HEK293T (cell line): Measurements from ENCODE around the gene KPNA3.

Experiments used
- CTCF ChIA-PET: fragments of 350-600 bp; formaldehyde crosslinking; extraction: SDS; loops from one replicate; lab custom pipeline; 2021; ENCODE audit warnings: antibody characterized with exemption, inconsistent platforms; lab: Yijun Ruan, JAX
- POLR2A ChIA-PET: fragments of 350-600 bp; formaldehyde crosslinking; extraction: SDS; loops from one replicate; lab custom pipeline; 2020; ENCODE audit warnings: antibody characterized with exemption, inconsistent platforms; lab: Yijun Ruan, JAX
- DNase-seq: peaks from one replicate; pipeline ENCODE4 v3.0.0; 2012; ENCODE audit warnings: mixed read lengths; ENCODE audit errors: extremely low spot score
- ARNT ChIP-seq: fragments of 450-650 bp; IDR thresholded peaks from 2 replicates; pipeline ENCODE4 v1.6.1; 2017; ENCODE audit warnings: mild to moderate bottlenecking
- BHLHE40 ChIP-seq: fragments of 450-650 bp; IDR thresholded peaks from 2 replicates; pipeline ENCODE4 v1.6.1; 2016; ENCODE audit warnings: mild to moderate bottlenecking, moderate library complexity, borderline replicate concordance
- CTBP1 ChIP-seq: fragments of 450-650 bp; IDR thresholded peaks from 2 replicates; pipeline ENCODE4 v1.6.1; 2016; ENCODE audit warnings: borderline replicate concordance
- ELF4 ChIP-seq: fragments of 450-650 bp; IDR thresholded peaks from 2 replicates; pipeline ENCODE4 v1.6.1; 2017; ENCODE audit warnings: antibody characterized with exemption
- FOXA1 ChIP-seq: fragments of 450-650 bp; IDR thresholded peaks from 2 replicates; pipeline ENCODE4 v1.6.1; 2016; ENCODE audit warnings: mild to moderate bottlenecking
- FOXK2 ChIP-seq: fragments of 450-650 bp; IDR thresholded peaks from 2 replicates; pipeline ENCODE4 v1.6.1; 2016; ENCODE audit warnings: mild to moderate bottlenecking
- FOXM1 ChIP-seq: fragments of 450-650 bp; IDR thresholded peaks from 2 replicates; pipeline ENCODE4 v1.6.1; 2017; ENCODE audit warnings: mild to moderate bottlenecking, borderline replicate concordance
- HDGF ChIP-seq: fragments of 450-650 bp; IDR thresholded peaks from 2 replicates; pipeline ENCODE4 v1.6.1; 2017; ENCODE audit warnings: antibody characterized with exemption, borderline replicate concordance
- L3MBTL2 ChIP-seq: fragments of 450-650 bp; conservative IDR thresholded peaks from 2 replicates; pipeline ENCODE4 v1.6.1; 2016; ENCODE audit warnings: mild to moderate bottlenecking
- LEF1 ChIP-seq: fragments of 450-650 bp; IDR thresholded peaks from 2 replicates; pipeline ENCODE4 v1.6.1; 2017; ENCODE audit warnings: mild to moderate bottlenecking, borderline replicate concordance
- NFRKB ChIP-seq: fragments of 450-650 bp; IDR thresholded peaks from 2 replicates; pipeline ENCODE4 v1.6.1; 2016; ENCODE audit warnings: mild to moderate bottlenecking, moderate library complexity
- SP1 ChIP-seq: fragments of 450-650 bp; IDR thresholded peaks from 2 replicates; pipeline ENCODE4 v1.6.1; 2017
- SUZ12 ChIP-seq: fragments of 450-650 bp; IDR thresholded peaks from 2 replicates; pipeline ENCODE4 v1.6.1; 2016; ENCODE audit warnings: mild to moderate bottlenecking
- TARDBP ChIP-seq: fragments of 450-650 bp; IDR thresholded peaks from 2 replicates; pipeline ENCODE4 v1.6.1; 2016
- ZNF384 ChIP-seq: fragments of 450-650 bp; IDR thresholded peaks from 2 replicates; pipeline ENCODE4 v1.6.1; 2016
- TF ChIP-seq, protein P1 (sequence below): fragments of 450-650 bp; IDR thresholded peaks from 2 replicates; pipeline ENCODE4 v1.6.1; 2016

The KPNA3 gene

DNA sequence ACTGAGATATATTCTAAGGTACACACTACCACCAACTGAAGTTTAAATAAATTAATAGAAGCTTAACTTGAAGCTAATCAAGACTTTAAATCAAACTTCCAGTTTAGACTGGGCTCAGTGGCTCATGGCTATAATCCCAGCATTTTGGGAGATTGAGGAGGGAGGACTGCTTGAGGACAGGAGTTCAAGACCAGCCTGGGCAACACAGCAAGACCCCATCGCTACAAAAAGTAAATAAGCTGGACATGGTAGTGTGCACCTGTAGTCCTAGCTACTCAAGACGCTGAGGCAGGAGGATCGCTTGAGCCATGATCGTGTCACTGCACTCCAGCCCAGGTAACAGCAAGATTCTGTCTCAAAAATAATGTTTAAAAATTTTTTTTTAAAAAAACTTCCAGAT lies 8.6 kb downstream of the KPNA3 start:
- no peak for DNase-seq
- ChIA-PET CTCF (no interaction called here), POLR2A (interaction anchor here (1.6 kb wide), 1 partner anchor 9 kb away, joined by 6 read pairs; the partner anchor contains the start of gene KPNA3)
- TF ChIP-seq ELF4 (no peak), FOXM1 (no peak), HDGF (no peak), LEF1 (no peak), SUZ12 (no peak)

DNA sequence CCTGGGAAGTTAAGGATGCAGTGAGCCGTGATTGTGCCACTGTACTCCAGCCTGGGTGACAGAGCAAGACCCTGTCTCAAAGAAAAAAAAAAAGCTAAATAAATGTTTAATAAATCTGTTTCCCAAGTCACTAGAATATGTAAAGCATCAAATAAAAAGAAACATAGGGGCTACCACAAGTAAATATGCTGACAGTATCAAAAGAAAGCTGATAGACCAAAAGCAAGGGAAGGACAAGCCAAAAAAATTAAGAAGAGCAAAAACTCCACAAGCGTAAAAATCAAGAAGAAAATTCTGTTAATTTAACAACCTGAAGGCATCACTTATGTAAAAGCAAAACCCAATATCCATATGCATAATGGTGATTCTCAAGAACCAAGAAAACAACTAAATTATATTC lies 9.7 kb downstream of the KPNA3 start:
- POLR2A ChIA-PET: interaction anchor here (1.6 kb wide), 1 partner anchor 10 kb away, joined by 6 read pairs; the partner anchor contains the start of gene KPNA3
- CTCF ChIA-PET: no interaction called here
- DNase-seq: no peak
- TF ChIP-seq L3MBTL2: no peak
- TF ChIP-seq SUZ12: no peak
- no peak for TF ChIP-seq ELF4
- TF ChIP-seq CTBP1: no peak
- TF ChIP-seq ARNT: no peak
- no peak for TF ChIP-seq BHLHE40
- no peak for TF ChIP-seq ZNF384
- TF ChIP-seq NFRKB: no peak
- no peak for TF ChIP-seq FOXA1
- no peak for TF ChIP-seq SP1
- TF ChIP-seq LEF1: no peak
- no peak for TF ChIP-seq HDGF

DNA sequence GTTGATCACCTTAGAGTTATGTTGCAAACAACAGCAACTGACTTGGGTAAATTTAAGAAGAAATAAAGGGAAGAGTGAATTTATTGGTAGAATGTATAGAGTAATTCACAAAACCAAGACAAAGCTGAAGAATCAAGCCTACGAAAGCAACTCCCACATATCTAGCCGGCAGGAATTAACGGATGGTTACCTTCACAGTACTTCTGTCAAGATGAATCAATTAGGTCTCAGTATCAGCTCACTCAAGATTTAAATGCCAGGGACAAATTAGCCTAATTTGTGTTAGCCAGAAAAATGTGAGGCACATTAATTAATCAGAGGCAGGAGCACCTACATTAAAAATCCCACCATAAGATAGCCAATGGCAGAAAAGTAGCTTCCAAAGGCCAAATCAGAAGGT lies 10.7 kb downstream of the KPNA3 start:
- TF ChIP-seq SUZ12 (no peak), L3MBTL2 (no peak), FOXA1 (no peak), TARDBP (no peak), SP1 (no peak), ELF4 (no peak), ZNF384 (no peak), BHLHE40 (no peak), LEF1 (no peak), HDGF (no peak), NFRKB (no peak), CTBP1 (no peak), FOXM1 (no peak), FOXK2 (no peak), ARNT (no peak)
- TF ChIP-seq, protein P1, sequence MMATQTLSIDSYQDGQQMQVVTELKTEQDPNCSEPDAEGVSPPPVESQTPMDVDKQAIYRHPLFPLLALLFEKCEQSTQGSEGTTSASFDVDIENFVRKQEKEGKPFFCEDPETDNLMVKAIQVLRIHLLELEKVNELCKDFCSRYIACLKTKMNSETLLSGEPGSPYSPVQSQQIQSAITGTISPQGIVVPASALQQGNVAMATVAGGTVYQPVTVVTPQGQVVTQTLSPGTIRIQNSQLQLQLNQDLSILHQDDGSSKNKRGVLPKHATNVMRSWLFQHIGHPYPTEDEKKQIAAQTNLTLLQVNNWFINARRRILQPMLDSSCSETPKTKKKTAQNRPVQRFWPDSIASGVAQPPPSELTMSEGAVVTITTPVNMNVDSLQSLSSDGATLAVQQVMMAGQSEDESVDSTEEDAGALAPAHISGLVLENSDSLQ: no peak
- POLR2A ChIA-PET: no interaction called here
- CTCF ChIA-PET: interaction anchor here (0.7 kb wide), 1 partner anchor 11 kb away, joined by 3 read pairs; the partner anchor contains the start of gene KPNA3
- DNase-seq: no peak

DNA sequence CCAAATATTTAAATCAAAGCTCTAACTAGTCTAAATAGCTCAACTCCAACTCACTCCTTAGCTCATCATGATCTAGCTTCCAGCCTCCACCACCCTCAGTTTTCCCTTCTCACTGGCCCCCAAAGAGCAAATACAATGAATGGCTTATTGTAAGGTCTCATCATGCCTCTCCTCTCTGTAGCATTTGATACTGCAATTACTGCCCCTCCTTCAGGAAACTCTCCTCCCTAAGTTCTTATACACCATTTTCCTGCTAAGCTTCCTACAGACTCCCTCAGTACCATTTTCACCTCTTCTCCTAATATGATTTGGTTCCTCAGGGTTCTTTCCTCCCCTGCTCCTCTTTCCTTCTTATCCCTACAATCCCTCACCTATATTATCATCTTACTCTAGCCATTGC lies 12.8 kb downstream of the KPNA3 start:
- ChIA-PET POLR2A (interaction anchor here (1.0 kb wide), 1 partner anchor 13 kb away, joined by 5 read pairs; the partner anchor contains the start of gene KPNA3), CTCF (no interaction called here)
- TF ChIP-seq ELF4 (no peak), ZNF384 (no peak)
- TF ChIP-seq, protein P1: no peak
- no peak for DNase-seq

DNA sequence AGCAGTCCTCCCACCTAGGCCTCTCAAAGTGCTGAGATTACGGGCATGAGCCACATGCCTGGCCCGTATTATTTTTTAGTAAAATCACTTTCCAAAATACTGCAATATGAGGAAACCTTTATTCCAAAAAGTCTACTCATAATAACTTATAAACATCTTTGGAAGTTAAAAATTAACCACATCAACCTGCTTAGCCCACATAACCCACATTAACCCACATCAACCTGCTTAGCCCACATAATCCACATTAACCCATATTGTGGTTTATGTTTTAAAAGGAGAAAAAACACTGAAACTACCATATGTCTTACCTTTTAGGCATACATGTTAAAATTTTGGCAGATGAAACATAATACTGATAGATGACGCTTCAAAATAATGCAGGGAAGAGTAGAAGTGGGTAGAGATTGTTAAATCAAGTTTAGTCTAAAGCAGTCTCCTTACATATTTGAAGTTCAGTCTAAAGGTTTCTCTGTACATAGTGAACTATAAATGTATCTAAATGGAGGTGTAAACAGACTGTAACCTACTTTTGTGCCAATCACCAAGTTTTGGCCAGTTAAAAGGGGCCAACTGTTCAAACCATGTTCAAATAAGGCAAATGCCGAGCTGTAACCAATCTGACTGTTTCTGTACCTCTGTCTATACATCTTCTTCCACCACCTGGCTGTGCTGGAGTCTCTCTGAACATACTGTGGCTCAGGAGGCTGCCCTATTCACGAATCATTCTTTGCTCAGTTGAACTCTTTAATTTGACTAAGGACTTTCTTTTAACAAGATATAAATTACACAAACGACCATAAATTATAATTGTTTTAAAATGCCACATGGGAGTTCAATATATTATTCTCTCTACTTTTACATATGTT lies 14.5 kb downstream of the KPNA3 start:
- CTCF ChIA-PET: interaction anchor here (0.6 kb wide), 1 partner anchor 9 kb away, joined by 5 read pairs; no protein-coding TSS in a partner anchor
- DNase-seq: no peak
- POLR2A ChIA-PET: interaction anchor here (0.7 kb wide), 2 partner anchors 15 kb away, joined by 3 read pairs; partner anchors contain the start of gene KPNA3
- no peak for TF ChIP-seq TARDBP
- no peak for TF ChIP-seq ARNT
- no peak for TF ChIP-seq CTBP1
- TF ChIP-seq ZNF384: no peak
- no peak for TF ChIP-seq ELF4
- TF ChIP-seq L3MBTL2: no peak
- TF ChIP-seq FOXA1: no peak
- TF ChIP-seq, protein P1: no peak
- no peak for TF ChIP-seq FOXK2

DNA sequence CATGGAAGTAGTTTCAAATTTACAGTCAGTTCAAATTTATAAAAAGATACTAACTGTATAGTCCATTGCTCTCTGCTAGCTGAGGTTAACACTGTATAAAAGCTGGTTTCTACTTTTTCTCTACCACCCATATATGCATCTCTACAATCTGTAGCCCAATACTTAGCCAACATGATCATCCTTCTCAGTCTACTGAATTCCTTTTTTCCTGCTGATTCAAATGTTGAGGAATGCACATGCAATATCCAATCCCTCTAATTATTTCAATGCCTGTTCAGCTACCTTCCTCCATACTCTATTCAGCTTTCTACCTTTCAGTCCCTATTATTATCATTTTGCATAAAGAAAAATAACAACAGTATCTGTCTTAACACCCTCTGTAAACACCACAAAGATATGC lies 15.6 kb downstream of the KPNA3 start:
- POLR2A ChIA-PET: interaction anchor here (0.7 kb wide), 1 partner anchor 16 kb away, joined by 3 read pairs; the partner anchor contains the start of gene KPNA3

More for the DNA sequence above, 15.6 kb downstream of the KPNA3 start:
- DNase-seq: no peak
- TF ChIP-seq HDGF: no peak
- no peak for TF ChIP-seq FOXK2
- no peak for TF ChIP-seq ZNF384
- TF ChIP-seq FOXM1: no peak
- TF ChIP-seq L3MBTL2: no peak
- TF ChIP-seq LEF1: no peak
- TF ChIP-seq SUZ12: no peak
- TF ChIP-seq, protein P1: no peak
- TF ChIP-seq ARNT: no peak
- TF ChIP-seq TARDBP: no peak
- TF ChIP-seq FOXA1: no peak
- TF ChIP-seq BHLHE40: no peak
- TF ChIP-seq SP1: no peak
- no peak for TF ChIP-seq ELF4
- TF ChIP-seq NFRKB: no peak
- TF ChIP-seq CTBP1: no peak
- CTCF ChIA-PET: interaction anchor here (0.6 kb wide), 1 partner anchor 10 kb away, joined by 5 read pairs; no protein-coding TSS in a partner anchor
